22Rv1 (cell line): ENCODE measurements around the gene PRR3.
"Not testable (repeated sequence)": the region's sequence is repeated elsewhere in the genome, so short reads cannot be mapped to it uniquely, and the experiment has no call there.

Experiments
- CTCF ChIP-seq: fragments of 450-650 bp; IDR thresholded peaks from 2 replicates; pipeline ENCODE4 v1.5.1; 2017; ENCODE audit warnings: mild to moderate bottlenecking
- ZFX ChIP-seq: fragments of 450-650 bp; IDR thresholded peaks from 2 replicates; pipeline ENCODE4 v1.6.1; 2017; ENCODE audit warnings: antibody characterized with exemption, borderline replicate concordance

GRCh38 chr6:30517767-30518504 is 39.2 kb upstream of the PRR3 start:
- not testable (repeated sequence) for TF ChIP-seq CTCF, ZFX
